GM15510 (cell line): ENCODE results near the gene ATP2A2.
A peak's percentile ranks its signal among the peaks of the same experiment; 100 is the strongest.

Experiments
- POLR2A ChIP-seq: IDR thresholded peaks from 3 replicates; pipeline ENCODE4 v1.6.1; 2011; ENCODE audit warnings: borderline replicate concordance; ENCODE audit not compliant: insufficient read length; ENCODE audit errors: extremely low read depth

ATP2A2 gene

DNA sequence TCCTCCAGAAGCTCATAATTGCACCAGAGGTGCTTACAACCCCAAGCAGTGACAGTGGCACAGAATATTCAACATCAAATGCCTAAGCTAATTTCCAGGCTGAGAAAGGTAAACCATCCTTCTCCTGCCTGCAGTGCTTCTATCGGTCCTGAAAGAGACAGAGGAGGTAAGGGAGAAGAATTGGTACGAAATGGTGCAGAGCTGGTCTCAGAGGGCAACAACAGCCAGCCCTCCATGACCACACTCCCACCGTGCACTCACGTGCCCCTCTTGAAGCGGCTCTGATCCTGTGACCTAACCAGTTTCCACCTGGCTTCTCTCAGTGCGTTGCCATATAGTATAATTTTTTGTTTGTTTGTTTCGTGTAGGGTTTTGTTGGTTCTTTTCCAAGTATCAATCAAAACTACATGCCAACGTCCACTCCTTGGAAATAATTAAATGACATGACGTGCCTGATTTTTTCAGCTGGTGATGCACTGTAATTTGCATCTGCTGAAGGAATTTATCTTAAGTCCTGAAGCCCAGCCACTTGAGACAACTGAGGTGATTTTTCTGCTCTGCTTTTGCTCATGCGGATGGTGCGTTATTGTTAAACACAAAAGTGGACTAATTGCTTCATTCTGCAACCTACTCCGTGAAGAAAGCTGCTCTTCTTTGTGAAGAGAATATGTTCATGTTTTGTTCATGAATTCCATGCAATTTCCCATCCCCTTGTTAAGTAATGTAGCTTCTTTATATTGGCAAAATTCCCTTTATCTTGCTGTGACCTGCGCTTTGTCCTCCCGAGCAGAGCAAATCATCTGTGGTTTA is 1.3 kb upstream of the ATP2A2 start:
- TF ChIP-seq POLR2A, result no peak

DNA sequence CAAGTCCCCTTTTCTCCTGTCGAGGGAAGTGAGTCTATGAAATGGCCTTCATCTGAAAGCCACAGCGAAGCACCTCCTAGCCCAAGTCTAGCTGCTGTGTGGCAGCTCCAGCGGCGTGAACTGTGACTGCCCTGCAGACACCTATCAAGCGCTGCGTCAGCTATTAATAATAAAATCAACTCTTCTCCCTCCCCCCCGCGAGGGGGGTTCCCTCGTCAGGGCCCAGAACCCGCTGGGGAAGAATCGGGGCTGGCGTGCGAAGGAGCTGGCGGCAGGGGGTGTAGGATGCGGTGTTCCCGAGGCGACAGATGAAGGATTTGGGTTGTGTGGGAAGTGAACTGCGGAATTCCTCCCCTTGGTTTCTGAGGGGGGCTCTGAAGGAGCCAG is 662 bp upstream of the ATP2A2 start:
- TF ChIP-seq POLR2A, result no peak

GRCh38 chr12:110281549-110282299 is 677 bp downstream of the ATP2A2 start:
- TF ChIP-seq POLR2A, result peak; percentile 33

- no peak for TF ChIP-seq POLR2A
Measured at GRCh38 chr12:110282300-110282860, 1.3 kb downstream of the ATP2A2 start.

GRCh38 chr12:110282956-110283817 is 2.1 kb downstream of the ATP2A2 start:
- TF ChIP-seq POLR2A, result no peak

DNA sequence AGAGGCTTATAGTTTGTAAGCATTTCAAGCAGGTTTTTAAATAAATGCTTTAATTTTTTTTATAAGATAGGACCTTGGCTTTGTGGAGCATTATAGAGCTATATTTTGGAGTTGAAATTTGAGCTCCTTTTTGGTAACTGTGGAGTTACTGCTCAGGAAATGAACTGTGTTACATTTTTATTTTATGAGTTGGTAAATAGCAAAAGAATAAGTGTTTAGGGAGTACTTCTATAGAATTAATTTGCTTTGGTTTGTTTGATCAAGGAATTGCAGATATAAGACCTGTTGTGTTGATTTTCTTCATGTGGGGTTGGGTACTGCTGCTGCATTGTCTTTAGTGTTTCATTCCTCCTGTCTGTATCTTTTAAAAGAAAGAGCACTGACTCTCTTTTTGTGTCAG is 3.5 kb downstream of the ATP2A2 start:
- TF ChIP-seq POLR2A, result no peak

DNA sequence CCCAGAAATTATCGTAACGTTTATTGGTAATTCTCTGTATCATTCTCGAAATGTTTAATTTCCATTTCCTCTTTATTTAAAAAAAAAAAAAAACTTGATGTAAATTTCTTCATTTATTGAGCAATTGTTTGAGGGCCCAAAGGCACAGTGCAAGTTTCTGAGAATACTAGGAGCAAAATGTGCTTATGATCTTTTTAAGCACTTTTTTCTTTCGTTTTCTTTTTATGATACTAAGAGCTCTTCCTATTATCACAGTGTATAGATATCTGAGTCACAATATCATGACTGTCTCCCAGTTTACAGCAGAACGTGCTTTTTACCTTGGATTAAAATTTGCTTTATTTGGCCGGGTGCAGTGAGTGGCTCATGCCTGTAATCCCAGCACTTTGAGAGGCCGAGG is 5.6 kb downstream of the ATP2A2 start:
- no peak for TF ChIP-seq POLR2A

DNA sequence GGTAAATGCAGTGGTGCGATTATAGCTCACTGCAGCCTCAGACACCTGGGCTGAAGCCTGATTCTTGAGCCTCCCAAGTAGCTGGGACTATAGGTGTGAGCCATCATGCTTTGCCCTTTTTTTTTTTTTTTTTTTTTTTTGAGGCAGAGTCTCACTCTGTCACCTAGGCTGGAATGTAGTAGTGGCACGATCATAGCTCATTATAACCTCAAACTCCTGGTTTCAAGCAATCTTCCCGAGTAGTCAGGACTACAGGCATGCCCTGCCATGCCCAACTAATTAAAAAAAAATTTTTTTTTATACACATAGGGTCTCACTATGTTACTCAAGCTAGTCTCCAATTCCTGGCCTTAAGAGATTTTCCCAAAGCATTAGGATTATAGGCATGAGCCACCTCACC is 6.9 kb downstream of the ATP2A2 start:
- TF ChIP-seq POLR2A, result no peak

DNA sequence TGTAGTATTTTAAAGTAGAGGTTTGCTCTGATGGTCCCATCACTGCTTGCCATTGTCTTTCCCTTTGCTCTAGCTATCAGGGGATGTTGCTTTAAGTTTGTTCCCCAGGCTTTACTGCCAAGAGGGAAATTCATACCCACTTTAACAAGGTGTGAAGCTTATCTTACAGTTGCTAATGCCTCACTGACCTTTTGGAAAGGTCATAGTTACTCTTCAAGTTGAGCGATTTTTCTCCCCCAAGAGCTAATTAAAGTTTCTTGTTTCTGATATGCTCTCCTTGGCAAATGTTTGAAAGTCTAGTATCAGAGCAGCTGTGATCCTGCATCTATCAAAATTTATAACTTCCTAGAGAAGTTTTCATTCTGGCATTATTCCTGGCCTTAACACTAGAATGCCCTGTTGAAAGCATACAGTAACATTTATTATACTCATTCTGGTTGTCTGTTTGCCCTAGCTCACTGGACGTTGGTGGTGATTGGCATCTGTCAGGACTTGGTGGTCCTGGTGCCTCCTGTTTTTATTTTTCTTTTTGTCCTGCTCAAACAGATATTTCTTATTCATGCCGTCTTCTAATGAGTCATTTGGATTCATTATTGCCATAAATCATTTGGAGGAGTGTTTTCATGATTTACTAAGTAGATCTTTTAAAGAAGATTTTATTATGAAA is 8.1 kb downstream of the ATP2A2 start:
- no peak for TF ChIP-seq POLR2A

DNA sequence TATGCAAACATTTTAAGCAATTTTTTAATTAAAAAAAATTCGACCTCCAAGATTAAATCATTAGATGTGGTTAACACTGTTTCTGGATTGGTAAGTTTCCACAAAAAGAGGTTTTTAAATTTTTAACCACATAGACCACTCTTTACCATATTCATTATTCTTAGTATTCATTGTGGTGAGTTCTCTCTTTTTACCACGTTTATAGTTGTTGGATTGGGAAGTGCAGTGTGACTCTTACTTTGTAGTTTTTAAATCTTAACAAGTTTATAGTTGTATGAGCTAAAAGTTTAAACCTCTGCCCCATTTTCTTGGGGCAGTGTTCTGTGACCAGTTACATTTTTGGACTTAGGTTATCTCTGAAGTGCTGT is 8.6 kb downstream of the ATP2A2 start:
- TF ChIP-seq POLR2A, result no peak

- no peak for TF ChIP-seq POLR2A
Measured at GRCh38 chr12:110301065-110301806, 20.2 kb downstream of the ATP2A2 start.

- TF ChIP-seq POLR2A, result no peak
Measured at GRCh38 chr12:110304061-110304551, 23.1 kb downstream of the ATP2A2 start.

DNA sequence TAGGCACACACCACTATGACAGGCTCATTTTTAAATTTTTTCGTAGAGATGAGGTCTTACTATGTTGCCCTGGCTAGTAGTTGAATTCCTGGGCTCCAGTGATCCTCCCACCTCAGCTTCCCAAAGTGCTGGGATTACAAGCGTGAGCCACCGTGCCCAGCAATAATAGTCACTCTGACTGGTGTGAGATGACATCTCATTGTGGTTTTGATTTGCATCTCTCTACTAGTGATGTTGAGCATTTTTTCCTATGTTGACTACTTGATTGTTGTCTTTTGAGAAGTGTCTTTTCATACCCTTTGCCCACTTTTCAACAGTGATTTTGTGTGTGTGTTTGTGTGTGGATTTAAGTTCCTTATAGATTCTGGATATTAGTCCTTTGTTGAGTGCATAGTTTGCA is 26.3 kb downstream of the ATP2A2 start:
- no peak for TF ChIP-seq POLR2A
